Measurements from ENCODE around the gene ALDH3A2. TPM values are rescaled to one million over a fixed set of nuclear protein-coding genes. Genes with fewer than 3 reads are reported as not detected.

Gene ALDH3A2
- total RNA-seq, 1 donor from 2014 or later = 268 TPM

DNA sequence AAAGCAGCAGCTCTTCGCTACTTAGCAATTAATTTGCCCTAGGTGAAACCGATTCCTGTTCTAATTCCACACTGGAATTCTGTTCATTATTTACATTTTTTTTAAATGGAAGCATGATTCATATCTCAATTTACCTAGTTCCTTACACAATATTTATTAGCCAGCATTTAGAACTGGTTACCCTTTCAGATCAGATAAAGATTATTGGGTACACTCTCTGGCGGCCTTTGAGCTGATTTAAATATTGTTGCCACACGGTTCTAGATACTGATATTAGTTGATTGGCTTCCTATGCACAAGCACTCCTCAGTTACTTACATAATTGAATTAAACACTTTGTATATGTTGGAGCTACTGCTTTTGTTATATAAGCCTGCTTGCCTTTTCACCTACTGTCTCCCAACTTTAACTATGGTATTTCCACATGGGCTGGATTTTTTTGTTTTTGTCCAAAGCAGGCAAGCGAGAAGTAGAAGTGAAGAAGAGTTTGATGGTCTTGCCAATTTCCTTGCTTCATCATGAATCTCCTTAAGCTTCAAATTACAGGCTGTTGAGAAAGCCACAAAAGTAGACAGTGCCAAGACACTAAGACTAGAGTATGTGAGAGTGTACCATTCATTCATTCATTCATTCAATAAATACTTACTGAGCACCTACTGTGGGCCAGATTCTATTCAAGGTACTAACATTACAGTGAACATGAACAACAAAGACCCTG lies 3.9 kb upstream of the ALDH3A2 start:
- no peak overlapping the region for H3K27ac ChIP-seq
- no peaks in the 10 kb centered on the region for H3K27me3 ChIP-seq
- intact Hi-C loops (cut with DNase I) = loop anchor here (10.0 kb wide), 1 partner anchor 130 kb away; no protein-coding TSS in a partner anchor
- no peak overlapping the region for H3K4me3 ChIP-seq
- DNase-seq (ENCODE audit: extremely low spot score in 2 of 2) = no peak
- peaks cover 22% of the 10 kb centered on the region for H3K4me1 ChIP-seq
- TF ChIP-seq CTCF (IDR thresholded peaks at IDR 0.05) = no peak
- TF ChIP-seq POLR2A (IDR thresholded peaks at IDR 0.05) = no peak
- no peak for TF ChIP-seq POLR2AphosphoS5 (IDR thresholded peaks at IDR 0.05; ENCODE audit: insufficient read depth in 1 of 2, low read depth in 1 of 2)
- H3K9me3 ChIP-seq = no peaks in the 10 kb centered on the region
- H3K36me3 ChIP-seq = no peaks in the 10 kb centered on the region

DNA sequence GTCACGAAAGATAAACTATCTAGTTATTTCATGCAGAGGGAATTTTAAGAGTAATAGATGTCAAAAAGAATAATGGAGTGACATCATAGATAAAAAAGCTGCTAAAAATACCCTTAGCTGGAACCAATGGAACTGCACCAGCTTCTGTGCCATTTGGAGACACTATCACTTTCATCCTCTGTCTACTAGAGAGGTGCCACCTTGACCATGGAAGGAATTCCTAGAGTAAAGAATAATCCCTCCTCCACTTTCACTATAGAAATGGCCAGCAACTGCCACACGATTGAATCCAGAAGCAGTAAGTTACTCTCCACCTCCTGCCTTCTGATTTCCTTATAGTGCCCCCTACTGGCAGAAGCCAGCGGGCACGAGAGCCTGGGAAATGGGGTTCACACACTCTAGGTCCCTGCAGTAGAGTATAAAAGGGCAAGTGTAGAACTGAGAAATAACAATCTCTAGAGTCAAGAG lies 2.8 kb upstream of the ALDH3A2 start:
- no peak overlapping the region for H3K4me3 ChIP-seq
- H3K27me3 ChIP-seq = no peaks in the 10 kb centered on the region
- no peaks in the 10 kb centered on the region for H3K36me3 ChIP-seq
- H3K4me1 ChIP-seq = peaks cover 33% of the 10 kb centered on the region
- intact Hi-C loops (cut with DNase I) = loop anchor here (10.0 kb wide), 1 partner anchor 131 kb away; no protein-coding TSS in a partner anchor
- TF ChIP-seq POLR2AphosphoS5 (IDR thresholded peaks at IDR 0.05; ENCODE audit: insufficient read depth in 1 of 2, low read depth in 1 of 2) (no peak), CTCF (IDR thresholded peaks at IDR 0.05) (peak in 1 of 3 experiments; percentile 4)
- H3K27ac ChIP-seq = no peak overlapping the region
- no peak for DNase-seq (ENCODE audit: extremely low spot score in 2 of 2)
- no peaks in the 10 kb centered on the region for H3K9me3 ChIP-seq

GRCh38 chr17:19646788-19647696 lies 1.5 kb upstream of the ALDH3A2 start:
- peaks cover 46% of the 10 kb centered on the region for H3K4me1 ChIP-seq
- TF ChIP-seq POLR2AphosphoS5 (IDR thresholded peaks at IDR 0.05; ENCODE audit: insufficient read depth in 1 of 2, low read depth in 1 of 2) (no peak), CTCF (IDR thresholded peaks at IDR 0.05) (no peak)

GRCh38 chr17:19647697-19648474 lies 665 bp upstream of the ALDH3A2 start:
- H3K27ac ChIP-seq = peak overlapping the region; percentile 92
- peak in 1 of 2 donors; percentile 94 for DNase-seq (ENCODE audit: extremely low spot score in 2 of 2)
- no peak for TF ChIP-seq POLR2AphosphoS5 (IDR thresholded peaks at IDR 0.05; ENCODE audit: insufficient read depth in 1 of 2, low read depth in 1 of 2)
- TF ChIP-seq CTCF (IDR thresholded peaks at IDR 0.05) = no peak
- no peak for TF ChIP-seq POLR2A (IDR thresholded peaks at IDR 0.05)
- intact Hi-C loops (cut with DNase I) = loop anchor here (10.0 kb wide), 1 partner anchor 133 kb away; no protein-coding TSS in a partner anchor
- H3K4me1 ChIP-seq = peaks cover 53% of the 10 kb centered on the region
- H3K27me3 ChIP-seq = no peaks in the 10 kb centered on the region
- H3K36me3 ChIP-seq = no peaks in the 10 kb centered on the region
- H3K4me3 ChIP-seq = peak overlapping the region; percentile 74 to 90
- H3K9me3 ChIP-seq = no peaks in the 10 kb centered on the region

More at GRCh38 chr17:19646788-19647696, 1.5 kb upstream of the ALDH3A2 start:
- intact Hi-C loops (cut with DNase I) = loop anchor here (10.0 kb wide), 1 partner anchor 132 kb away; no protein-coding TSS in a partner anchor
- H3K36me3 ChIP-seq = no peaks in the 10 kb centered on the region
- peak overlapping the region; percentile 92 for H3K27ac ChIP-seq
- H3K4me3 ChIP-seq = peak overlapping the region; percentile 74 to 90
- H3K27me3 ChIP-seq = no peaks in the 10 kb centered on the region
- DNase-seq (ENCODE audit: extremely low spot score in 2 of 2) = no peak
- no peaks in the 10 kb centered on the region for H3K9me3 ChIP-seq
